SK-MEL-5 (cell line): Measurements from ENCODE around the gene ADGRF3. TPM values are rescaled to one million over a fixed set of nuclear protein-coding genes. Genes with fewer than 3 reads are reported as not detected.
A peak's percentile ranks its signal among the peaks of the same experiment; 100 is the strongest.
"Not testable (repeated sequence)": the region's sequence is repeated elsewhere in the genome, so short reads cannot be mapped to it uniquely, and the experiment has no call there.

ENCODE experiments used
- DNase-seq: peaks from one replicate; pipeline ENCODE4 v3.0.0-alpha.2; 2016; ENCODE audit warnings: low read depth, low spot score
- in situ Hi-C: cut with HindIII; loops from 2 replicates; pipeline ENCODE4 v1.10.0; 2016; ENCODE audit warnings: low sequenced_read_pairs, high pct_unique_total_duplicates, low pct_unique_long_range_greater_than_20kb
- polyA plus RNA-seq, 2 experiments: library from polyadenylated mRNA; depleted of rRNA; stranded (reverse); fragments of >200 nt; gene quantifications; 2 replicates each; pipeline ENCODE4 v1.2.3, GENCODE V29; 2015
- total RNA-seq: library from RNA; depleted of rRNA; stranded (reverse); fragments of >200 nt; shearing (Covaris generic); gene quantifications from 2 replicates; pipeline ENCODE4 v1.2.3, GENCODE V29; 2014; rRNA removed

Gene ADGRF3
- total RNA-seq = 0.05 TPM in 1 of 2 replicates, not detected in the other
- polyA plus RNA-seq (2015; cell fraction: cytosol; rRNA removed) = not detected in 2 replicates
- polyA plus RNA-seq (2015; cell fraction: nucleus; rRNA removed) = 0.15 TPM in 1 of 2 replicates, not detected in the other

DNA sequence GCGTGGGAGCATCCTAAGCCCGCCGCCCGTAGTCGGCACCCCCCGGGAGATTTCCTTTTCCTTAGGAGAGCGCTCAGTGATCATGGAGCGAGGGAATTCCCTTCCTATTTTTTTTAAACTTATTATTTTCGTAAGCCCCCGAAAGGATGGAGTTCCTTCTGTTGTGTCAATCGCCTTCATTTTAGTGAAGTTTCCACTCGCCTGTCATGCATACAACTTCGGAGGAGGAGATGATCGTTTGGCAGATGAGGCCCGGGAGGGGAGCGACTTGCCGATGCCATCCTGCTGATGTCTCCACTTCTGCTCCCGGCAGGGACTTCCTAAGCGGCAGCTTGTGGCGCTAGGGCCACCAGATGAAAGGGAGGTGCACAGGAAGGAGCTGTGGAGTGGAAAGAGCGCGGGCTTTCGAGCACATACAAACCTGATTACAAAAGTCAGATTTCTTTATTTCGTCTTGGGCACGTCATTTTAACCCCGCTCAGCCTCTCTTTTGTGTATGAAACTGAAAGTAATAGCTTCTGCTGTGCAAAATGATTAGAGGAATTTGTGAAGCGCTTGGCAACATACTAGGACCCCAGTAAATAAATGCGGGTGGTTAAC lies at the start of gene ADGRF3:
Gene ADGRF3, minus strand, starts transcription at position 336 of the 600 bp plus-strand sequence. CDS start 555 bp downstream, outside the sequence.
- in situ Hi-C loops = no loop called here
- peak; percentile 44 for DNase-seq

GRCh38 chr2:26395394-26395793 lies 48.8 kb upstream of the ADGRF3 start:
- in situ Hi-C loops = no loop called here
- DNase-seq = peak; percentile 28

DNA sequence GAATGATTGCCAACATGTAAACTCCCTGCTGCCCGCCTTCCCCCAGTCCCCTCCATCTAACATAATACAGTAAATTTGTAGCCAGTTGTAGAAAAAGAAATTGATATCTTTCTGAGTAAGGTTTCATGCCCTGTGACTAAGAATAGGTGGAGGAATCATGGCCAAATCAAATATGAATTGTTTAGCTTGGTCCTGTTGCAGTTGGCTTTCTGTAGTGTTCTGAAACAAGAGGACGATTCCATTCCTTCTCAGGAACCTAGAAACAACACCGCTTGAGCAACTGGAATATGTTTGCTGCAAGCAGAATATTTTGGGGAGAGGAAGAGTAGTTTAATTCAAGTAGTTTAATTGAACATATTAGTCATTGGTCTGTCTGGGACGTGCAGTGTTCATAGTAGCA lies 48.1 kb upstream of the ADGRF3 start:
- in situ Hi-C loops = no loop called here

DNA sequence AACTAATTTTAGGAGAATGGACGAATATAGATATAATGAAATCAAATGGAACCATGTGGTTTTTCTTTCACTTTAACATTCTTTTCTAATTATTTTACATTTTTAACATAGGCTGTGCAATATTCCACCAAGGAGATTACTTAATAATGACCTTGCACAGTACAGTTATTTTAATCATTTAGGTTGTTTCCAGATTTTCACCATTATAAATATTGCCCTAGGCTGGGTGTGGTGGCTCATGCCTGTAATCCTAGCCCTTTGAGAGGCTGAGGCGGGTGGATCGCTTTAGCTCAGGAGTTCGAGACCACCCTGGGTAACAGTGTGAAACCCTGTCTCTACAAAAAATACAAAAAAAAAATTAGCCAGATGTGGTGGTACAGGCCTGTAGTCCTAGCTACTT lies 40.6 kb upstream of the ADGRF3 start:
- in situ Hi-C loops = no loop called here
- no peak for DNase-seq

More for the DNA sequence above, 48.1 kb upstream of the ADGRF3 start:
- DNase-seq = no peak

DNA sequence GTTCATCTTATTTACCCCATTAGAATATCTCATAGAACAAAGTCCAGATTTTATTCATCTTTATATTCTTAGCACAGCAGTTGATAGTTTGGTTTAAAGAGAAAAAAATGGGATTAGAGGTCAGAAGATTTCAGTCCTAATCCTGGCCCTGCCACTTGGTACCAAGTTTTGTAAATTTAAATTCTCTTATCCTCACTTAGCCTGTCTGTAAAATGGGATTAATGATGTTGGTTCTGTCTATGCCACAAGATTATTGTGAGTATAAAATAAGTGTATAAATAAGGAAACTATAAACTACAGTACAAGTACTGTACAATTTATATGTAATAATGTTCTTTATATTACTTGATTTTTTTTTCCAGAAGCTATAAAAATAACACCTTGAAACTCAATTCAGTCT lies 38.0 kb upstream of the ADGRF3 start:
- no peak for DNase-seq
- in situ Hi-C loops = no loop called here

- in situ Hi-C loops = no loop called here
- peak; percentile 51 for DNase-seq
These were observed 37.6 kb upstream of the ADGRF3 start for GRCh38 chr2:26384183-26384582.

GRCh38 chr2:26382564-26382963 lies 36.0 kb upstream of the ADGRF3 start:
- in situ Hi-C loops = no loop called here
- no peak for DNase-seq

DNA sequence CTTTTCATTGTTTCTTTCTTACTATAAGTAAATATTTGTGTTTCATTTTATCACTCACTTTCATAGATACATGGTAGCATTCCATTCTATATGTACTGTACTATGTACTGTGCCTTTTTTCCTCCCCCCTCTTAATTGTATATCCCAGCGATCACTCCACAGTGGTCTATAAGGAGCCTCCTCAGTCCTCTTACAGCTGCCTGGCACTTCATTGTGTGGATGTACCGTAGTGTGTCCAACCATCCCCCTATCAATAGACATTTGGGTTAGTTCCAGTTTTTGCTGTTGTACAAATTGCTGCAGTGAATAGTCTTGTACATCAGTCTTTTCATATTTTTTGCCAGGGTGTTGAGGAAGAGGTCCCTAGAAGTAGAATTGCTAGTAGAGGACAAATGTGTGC lies 33.7 kb upstream of the ADGRF3 start:
- no peak for DNase-seq
- in situ Hi-C loops = no loop called here

- in situ Hi-C loops = no loop called here
- no peak for DNase-seq
These were observed 30.2 kb upstream of the ADGRF3 start for GRCh38 chr2:26376799-26377198.

GRCh38 chr2:26370909-26371308 lies 24.3 kb upstream of the ADGRF3 start:
- in situ Hi-C loops, DNase-seq: not testable (repeated sequence)

GRCh38 chr2:26369664-26370063 lies 23.1 kb upstream of the ADGRF3 start:
- in situ Hi-C loops, DNase-seq: not testable (repeated sequence)

DNA sequence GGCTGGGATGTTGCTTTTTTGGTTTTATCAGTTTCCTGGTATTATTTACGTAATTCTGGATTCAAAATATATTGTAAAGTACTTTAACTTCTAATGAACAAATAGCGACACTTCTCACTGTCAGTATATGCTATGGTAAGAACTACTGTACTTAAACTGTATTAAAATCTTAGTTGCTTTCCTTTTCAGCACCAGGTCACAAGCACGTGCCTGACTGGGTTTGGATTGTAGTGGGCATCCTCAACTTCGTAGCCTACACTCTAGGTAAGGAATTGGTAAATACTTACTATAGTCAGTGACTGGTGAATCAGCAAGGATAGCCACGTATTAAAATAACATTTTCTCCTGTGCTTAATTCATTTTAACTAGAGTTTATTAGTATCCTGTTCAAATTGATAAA lies 20.4 kb upstream of the ADGRF3 start:
- in situ Hi-C loops = no loop called here
- DNase-seq = no peak

DNA sequence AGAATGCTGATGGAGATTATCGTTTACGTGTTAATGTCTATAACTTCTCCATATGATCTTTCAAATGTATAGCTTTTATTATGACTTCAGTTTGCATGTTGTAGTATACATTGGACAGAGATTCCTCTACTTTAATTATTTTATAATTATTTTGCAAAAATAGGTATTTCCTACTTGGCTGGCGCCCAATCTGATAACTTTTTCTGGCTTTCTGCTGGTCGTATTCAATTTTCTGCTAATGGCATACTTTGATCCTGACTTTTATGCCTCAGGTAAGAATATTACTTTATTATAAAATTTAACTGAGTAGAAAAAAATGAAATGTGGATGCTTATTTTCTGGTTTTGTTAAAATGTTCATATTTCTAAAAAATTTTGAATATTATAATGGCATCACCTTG lies 18.1 kb upstream of the ADGRF3 start:
- in situ Hi-C loops = no loop called here
- no peak for DNase-seq

GRCh38 chr2:26363958-26364357 lies 17.4 kb upstream of the ADGRF3 start:
- DNase-seq = no peak
- in situ Hi-C loops = no loop called here

GRCh38 chr2:26363323-26363722 lies 16.7 kb upstream of the ADGRF3 start:
- no peak for DNase-seq
- in situ Hi-C loops = no loop called here

DNA sequence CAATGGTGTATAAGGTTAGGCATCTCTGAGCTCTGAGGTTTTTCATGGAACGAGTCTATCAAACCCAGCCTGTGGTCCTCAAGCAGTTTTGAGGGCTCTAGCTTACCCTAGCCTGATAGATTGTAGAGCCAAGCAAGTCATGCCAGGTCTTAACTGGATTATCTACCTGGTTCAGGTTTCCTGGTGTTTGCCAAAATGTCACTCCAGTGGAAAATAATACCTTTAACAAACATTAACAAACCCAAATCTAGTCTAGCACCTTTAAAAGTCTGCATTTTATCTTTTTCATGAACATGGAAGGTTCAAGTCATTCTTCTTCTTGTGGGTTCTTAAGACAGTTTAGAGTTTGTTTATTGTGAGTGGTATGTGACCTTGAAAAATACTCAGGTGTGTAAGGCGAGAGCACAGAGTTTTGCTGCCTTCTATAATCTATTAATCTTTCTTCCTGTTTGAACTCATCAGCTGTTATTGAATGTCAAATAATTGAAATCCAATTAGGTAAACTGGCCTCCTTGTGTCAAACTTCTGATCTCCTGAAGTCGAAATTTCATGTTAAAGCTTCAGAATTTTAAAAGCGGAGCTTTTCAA lies 13.4 kb upstream of the ADGRF3 start:
- no peak for DNase-seq
- in situ Hi-C loops = no loop called here

DNA sequence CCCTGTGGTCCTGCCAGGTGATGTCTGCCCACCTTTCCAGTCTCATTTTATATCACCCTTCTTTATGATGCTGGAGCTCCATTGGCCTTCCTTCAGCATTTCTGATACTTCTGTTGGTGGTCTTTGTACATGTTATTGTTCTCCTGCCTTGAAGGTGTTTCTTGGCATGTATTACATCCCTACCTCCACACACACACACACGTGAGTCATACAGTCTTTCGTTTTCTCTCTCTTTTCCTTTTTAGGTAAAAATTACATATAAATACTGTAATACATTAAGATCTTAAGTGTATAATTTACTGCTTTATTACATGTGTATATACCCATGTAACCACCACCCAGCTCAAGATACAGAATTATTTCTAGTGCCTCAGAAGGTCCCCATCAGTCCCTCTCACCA lies 10.2 kb upstream of the ADGRF3 start:
- in situ Hi-C loops = no loop called here
- DNase-seq = no peak

DNA sequence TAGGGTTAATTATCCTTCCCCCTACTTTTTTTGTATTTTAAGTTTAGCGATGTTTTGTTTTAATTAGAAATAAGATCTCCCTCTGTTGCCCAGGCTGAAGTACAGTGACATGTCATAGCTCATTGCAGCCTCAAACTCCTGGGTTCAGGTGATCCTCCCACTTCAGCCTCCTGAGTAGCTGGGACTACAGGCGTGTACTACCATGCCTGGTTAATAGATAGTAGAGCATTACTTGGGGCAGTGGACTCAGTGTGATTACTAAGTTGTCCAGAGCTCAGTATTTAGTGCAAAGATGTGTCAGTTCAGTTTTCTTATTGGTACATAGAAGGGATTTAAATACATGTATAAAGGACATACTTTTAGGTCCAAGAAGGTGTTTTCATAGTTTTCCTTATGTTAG lies 9.5 kb upstream of the ADGRF3 start:
- no peak for DNase-seq
- in situ Hi-C loops = no loop called here
